GM21528 (cell line): Measurements from ENCODE around the gene EEIG2.

Experiments used
- ATAC-seq: cut with Tn5 transposase; IDR thresholded peaks from one replicate; pipeline ENCODE4 v1.9.1; 2021; ENCODE audit warnings: mild to moderate bottlenecking, moderate library complexity; ENCODE audit not compliant: unreplicated experiment, low FRiP score

The EEIG2 gene

GRCh38 chr1:108574008-108574407 lies 14.1 kb downstream of the EEIG2 start:
- ATAC-seq = no peak

DNA sequence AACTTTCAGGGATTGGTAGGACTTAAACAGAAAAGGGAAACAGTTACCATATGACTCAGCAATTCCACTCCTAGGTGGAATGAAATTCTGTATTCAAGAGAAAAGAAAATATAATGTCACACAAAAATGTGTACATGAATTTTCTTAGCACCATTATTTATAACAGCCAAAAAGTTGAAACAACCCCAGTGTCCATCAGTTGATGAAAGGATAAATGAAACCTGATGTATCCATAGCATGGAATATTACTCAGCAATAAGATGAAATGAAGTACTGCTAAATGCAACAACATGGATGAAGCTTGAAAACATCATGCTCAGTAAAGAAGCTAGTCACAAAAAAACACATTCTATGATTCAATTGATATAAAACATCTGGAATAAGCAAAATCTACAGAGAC lies 15.5 kb downstream of the EEIG2 start:
- ATAC-seq = no peak

DNA sequence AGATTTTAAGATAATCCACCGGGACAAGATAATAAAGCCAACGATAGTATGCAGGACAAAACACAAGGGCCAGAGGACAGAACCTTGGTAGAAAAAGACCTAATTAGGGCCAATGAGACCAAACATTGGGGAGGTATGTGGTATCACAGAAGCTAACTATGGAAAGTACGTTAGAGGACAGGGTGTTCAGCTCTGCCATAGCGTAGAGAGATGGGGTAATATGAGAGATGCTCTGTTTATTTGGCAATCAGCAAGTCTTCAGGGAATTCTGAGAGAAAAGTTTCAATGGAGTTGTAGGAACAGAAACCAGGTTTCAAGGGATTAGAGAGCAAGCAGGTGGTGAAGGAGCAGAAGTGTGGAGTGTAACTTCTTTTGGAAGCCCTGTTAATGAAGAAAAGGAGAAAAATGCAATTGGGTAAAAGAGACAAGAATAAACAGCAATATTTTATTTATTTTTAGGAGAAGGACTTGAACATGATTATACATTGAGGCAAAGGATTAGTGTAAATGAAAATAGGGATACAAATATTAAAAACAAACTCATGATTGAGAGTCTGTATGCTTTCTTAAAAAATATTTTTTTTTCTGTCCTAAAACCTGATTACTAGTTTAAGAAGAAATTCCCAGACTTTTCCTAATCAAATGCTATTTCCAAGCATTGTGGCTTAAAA lies 24.0 kb downstream of the EEIG2 start:
- ATAC-seq = no peak

- ATAC-seq = no peak
Observed at GRCh38 chr1:108584428-108584856, 24.5 kb downstream of the EEIG2 start.

DNA sequence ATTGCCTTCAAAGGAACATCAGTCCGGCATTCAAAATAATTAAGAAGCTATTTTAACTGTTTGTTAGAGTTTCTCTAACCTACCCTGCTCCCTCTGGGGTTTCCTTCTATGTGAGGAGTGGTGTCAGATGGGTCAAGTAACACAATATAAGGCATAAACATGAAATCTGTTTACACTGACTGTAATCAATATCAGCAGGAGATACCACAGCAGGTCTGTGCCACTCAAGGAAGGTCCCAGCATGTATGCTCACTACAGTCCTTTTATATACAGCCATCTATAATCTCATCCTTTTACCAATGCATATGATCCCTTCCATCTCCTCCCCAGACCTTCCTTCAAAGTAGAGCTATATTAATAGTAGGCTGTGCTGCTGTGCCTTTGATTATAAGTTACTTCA lies 25.4 kb downstream of the EEIG2 start:
- no peak for ATAC-seq

GRCh38 chr1:108590441-108590840 lies 30.5 kb downstream of the EEIG2 start:
- no peak for ATAC-seq

GRCh38 chr1:108590957-108591356 lies 31.1 kb downstream of the EEIG2 start:
- no peak for ATAC-seq

GRCh38 chr1:108591466-108591865 lies 31.6 kb downstream of the EEIG2 start:
- no peak for ATAC-seq

- ATAC-seq = no peak
Observed at GRCh38 chr1:108592030-108592759, 32.3 kb downstream of the EEIG2 start.

GRCh38 chr1:108593448-108593847 lies 33.5 kb downstream of the EEIG2 start:
- no peak for ATAC-seq

- ATAC-seq = no peak
Observed at GRCh38 chr1:108595507-108595906, 35.6 kb downstream of the EEIG2 start.

- no peak for ATAC-seq
Observed at GRCh38 chr1:108597041-108597440, 37.1 kb downstream of the EEIG2 start.

GRCh38 chr1:108598340-108598739 lies 38.4 kb downstream of the EEIG2 start:
- ATAC-seq = no peak

- ATAC-seq = no peak
Observed at GRCh38 chr1:108600504-108600903, 40.6 kb downstream of the EEIG2 start.

GRCh38 chr1:108601708-108602410 lies 42.0 kb downstream of the EEIG2 start:
- ATAC-seq = no peak

DNA sequence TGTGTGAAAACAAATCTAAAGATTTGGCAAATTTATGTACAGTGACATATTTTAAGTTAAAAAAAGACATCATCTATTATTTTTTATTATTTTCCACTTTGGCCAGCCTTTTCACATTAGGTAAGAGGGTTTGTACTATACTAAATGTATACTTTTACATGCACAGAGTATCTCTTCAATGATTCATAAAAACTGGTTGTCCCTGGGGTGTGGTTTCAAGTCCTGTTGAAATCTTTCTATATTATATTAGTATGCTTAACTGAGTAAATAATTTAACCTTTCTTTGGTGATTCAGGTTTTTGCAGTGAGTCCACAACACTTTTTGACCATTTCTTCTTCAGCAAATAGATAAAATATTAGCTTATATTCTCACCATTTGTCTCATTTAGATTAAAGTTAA lies 45.7 kb downstream of the EEIG2 start:
- no peak for ATAC-seq

DNA sequence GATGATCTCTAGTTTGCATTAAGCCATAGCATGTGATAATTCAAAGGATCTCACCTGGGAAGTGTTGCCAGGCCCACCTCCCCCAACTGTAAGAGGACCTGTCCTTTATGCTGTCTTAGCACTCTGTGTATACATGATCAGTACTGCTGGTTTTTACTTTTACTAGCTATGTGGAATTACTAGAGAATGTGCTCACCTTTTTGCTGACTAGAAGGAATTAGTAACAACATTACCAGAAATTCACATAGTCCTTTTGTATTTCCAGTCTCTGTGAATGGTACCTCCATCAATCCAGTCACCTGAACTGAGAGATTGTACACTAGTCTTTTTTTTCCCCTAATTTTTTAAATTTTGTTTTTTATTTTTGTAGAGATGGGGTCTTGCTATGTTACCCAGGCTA lies 46.6 kb downstream of the EEIG2 start:
- no peak for ATAC-seq

DNA sequence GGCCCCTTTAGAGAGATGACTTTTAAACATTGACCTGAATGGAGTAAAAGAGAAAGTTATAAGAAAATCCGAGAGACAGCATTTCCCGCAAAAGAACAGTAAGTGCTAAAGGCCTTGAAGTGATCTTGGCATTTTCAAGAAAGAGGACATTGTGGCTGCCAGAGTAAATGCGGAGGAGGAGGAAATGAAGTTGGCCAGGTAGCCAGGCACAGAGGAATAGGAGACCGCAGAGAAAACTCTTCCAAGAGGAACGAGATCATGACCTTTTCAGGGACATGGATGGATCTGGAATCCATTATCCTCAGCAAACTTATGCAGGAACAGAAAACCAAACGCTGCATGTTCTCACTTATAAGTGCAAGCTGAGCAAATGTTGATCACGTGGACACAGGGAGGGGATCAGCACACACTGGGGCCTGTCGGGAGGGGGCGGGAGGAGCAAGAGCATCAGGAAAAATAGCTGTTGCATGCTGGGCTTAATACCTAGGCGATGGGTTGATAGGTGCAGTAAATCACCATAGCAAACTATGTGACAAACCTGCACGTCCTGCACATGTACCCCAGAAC lies 49.7 kb downstream of the EEIG2 start:
- no peak for ATAC-seq
